NCI-H1092 treated with DMSO at 0.1 percent for 48 hours (cell line): ENCODE data around the gene USP17L22.
"Not testable (repeated sequence)": the region's sequence is repeated elsewhere in the genome, so short reads cannot be mapped to it uniquely, and the experiment has no call there.

ENCODE experiments used
- DNase-seq: peaks from one replicate; lab custom pipeline; 2025; lab: John Stamatoyannopoulos, UW

USP17L22 gene, protein sequence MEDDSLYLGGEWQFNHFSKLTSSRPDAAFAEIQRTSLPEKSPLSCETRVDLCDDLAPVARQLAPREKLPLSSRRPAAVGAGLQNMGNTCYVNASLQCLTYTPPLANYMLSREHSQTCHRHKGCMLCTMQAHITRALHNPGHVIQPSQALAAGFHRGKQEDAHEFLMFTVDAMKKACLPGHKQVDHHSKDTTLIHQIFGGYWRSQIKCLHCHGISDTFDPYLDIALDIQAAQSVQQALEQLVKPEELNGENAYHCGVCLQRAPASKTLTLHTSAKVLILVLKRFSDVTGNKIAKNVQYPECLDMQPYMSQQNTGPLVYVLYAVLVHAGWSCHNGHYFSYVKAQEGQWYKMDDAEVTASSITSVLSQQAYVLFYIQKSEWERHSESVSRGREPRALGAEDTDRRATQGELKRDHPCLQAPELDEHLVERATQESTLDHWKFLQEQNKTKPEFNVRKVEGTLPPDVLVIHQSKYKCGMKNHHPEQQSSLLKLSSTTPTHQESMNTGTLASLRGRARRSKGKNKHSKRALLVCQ

DNA sequence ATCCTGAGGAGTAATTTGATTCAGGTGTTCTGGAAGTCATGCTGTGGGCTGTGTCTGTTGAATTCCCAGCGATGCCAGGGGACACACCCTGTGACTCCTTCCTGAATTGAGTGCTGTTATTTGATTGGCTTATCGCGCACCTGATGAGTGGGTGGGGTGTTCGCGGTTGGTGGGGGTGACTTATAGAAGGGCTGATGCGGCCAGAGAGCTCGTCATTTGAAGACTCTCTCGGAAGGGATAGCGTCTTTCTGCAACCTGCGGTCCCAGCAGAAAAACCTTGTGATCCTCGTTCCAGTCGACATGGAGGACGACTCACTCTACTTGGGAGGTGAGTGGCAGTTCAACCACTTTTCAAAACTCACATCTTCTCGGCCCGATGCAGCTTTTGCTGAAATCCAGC, at the start of gene USP17L22:
TSS of gene USP17L22 (plus strand) at position 301 of the 400 bp plus-strand sequence. CDS start at position 301, 0 bp downstream.
- not testable (repeated sequence) for DNase-seq

GRCh38 chr4:9219852-9220251, 47.6 kb upstream of the USP17L22 start, which contains the start of gene USP17L12:
Gene USP17L12 (plus strand): TSS chr4:9220152. CDS start chr4:9220152, 0 bp downstream.
- DNase-seq = not testable (repeated sequence)

DNA sequence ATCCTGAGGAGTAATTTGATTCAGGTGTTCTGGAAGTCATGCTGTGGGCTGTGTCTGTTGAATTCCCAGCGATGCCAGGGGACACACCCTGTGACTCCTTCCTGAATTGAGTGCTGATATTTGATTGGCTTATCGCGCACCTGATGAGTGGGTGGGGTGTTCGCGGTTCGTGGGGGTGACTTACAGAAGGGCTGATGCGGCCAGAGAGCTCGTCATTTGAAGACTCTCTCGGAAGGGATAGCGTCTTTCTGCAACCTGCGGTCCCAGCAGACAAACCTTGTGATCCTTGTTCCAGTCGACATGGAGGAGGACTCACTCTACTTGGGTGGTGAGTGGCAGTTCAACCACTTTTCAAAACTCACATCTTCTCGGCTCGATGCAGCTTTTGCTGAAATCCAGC, 42.8 kb upstream of the USP17L22 start, which contains the start of gene USP17L13:
TSS of gene USP17L13 (plus strand) at position 301 of the 400 bp plus-strand sequence. CDS start at position 301, 0 bp downstream.
- not testable (repeated sequence) for DNase-seq

- DNase-seq = not testable (repeated sequence)
These were observed 37.2 kb upstream of the USP17L22 start for GRCh38 chr4:9230249-9230648.

GRCh38 chr4:9234085-9234484, 33.3 kb upstream of the USP17L22 start, which contains the start of gene USP17L15:
Gene USP17L15 (plus strand): TSS chr4:9234385. CDS start chr4:9234385, 0 bp downstream.
- not testable (repeated sequence) for DNase-seq

DNA sequence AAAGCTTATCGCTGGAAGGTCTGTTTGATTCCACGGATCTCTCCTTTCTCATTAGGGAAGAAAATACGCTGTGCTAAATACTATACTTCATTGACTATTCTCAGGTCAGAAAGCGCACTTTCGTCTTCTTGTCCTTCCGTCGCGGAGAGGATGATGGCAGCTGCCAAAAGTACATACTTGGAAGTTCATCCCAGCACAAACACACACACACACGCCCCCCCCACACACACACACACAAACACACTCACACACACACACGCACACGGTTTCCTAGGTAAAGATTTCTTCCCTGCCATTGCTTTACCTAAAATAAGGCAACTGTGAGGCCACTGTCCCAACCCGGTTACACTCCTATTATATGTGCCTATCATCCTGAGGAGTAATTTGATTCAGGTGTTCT, 29.0 kb upstream of the USP17L22 start:
- not testable (repeated sequence) for DNase-seq

- DNase-seq = not testable (repeated sequence)
These were observed 23.8 kb upstream of the USP17L22 start, which contains the start of gene USP17L17 for GRCh38 chr4:9243579-9243978. Gene USP17L17 (plus strand): TSS chr4:9243879. CDS start chr4:9243879, 0 bp downstream.

DNA sequence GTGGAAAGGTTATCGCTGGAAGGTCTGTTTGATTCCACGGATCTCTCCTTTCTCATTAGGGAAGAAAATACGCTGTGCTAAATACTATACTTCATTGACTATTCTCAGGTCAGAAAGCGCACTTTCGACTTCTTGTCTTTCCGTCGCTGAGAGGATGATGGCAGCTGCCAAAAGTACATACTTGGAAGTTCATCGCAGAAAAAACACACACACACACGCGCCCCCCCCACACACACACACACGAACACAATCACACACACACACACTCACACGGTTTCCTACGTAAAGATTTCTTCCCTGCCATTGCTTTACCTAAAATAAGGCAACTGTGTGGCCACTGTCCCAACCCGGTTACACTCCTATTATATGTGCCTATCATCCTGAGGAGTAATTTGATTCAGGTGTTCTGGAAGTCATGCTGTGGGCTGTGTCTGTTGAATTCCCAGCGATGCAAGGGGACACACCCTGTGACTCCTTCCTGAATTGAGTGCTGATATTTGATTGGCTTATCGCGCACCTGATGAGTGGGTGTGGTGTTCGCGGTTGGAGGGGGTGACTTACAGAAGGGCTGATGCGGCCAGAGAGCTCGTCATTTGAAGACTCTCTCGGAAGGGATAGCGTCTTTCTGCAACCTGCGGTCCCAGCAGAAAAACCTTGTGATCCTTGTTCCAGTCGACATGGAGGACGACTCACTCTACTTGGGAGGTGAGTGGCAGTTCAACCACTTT, 19.3 kb upstream of the USP17L22 start, which contains the start of gene USP17L18:
TSS of gene USP17L18 (plus strand) at position 678 of the 728 bp plus-strand sequence. CDS start at position 678, 0 bp downstream.
- not testable (repeated sequence) for DNase-seq

DNA sequence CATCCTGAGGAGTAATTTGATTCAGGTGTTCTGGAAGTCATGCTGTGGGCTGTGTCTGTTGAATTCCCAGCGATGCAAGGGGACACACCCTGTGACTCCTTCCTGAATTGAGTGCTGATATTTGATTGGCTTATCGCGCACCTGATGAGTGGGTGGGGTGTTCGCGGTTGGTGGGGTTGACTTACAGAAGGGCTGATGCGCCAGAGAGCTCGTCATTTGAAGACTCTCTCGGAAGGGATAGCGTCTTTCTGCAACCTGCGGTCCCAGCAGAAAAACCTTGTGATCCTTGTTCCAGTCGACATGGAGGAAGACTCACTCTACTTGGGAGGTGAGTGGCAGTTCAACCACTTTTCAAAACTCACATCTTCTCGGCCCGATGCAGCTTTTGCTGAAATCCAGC, 14.3 kb upstream of the USP17L22 start, which contains the start of gene USP17L19:
TSS of gene USP17L19 (plus strand) at position 301 of the 400 bp plus-strand sequence. CDS start at position 301, 0 bp downstream.
- not testable (repeated sequence) for DNase-seq

DNA sequence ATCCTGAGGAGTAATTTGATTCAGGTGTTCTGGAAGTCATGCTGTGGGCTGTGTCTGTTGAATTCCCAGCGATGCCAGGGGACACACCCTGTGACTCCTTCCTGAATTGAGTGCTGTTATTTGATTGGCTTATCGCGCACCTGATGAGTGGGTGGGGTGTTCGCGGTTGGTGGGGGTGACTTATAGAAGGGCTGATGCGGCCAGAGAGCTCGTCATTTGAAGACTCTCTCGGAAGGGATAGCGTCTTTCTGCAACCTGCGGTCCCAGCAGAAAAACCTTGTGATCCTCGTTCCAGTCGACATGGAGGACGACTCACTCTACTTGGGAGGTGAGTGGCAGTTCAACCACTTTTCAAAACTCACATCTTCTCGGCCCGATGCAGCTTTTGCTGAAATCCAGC, 9.6 kb upstream of the USP17L22 start, which contains the start of gene USP17L20:
TSS of gene USP17L20 (plus strand) at position 301 of the 400 bp plus-strand sequence. CDS start at position 301, 0 bp downstream.
- not testable (repeated sequence) for DNase-seq

GRCh38 chr4:9262572-9262971, 4.8 kb upstream of the USP17L22 start, which contains the start of gene USP17L21:
Gene USP17L21 (plus strand): TSS chr4:9262872. CDS start chr4:9262872, 0 bp downstream.
- DNase-seq = not testable (repeated sequence)

DNA sequence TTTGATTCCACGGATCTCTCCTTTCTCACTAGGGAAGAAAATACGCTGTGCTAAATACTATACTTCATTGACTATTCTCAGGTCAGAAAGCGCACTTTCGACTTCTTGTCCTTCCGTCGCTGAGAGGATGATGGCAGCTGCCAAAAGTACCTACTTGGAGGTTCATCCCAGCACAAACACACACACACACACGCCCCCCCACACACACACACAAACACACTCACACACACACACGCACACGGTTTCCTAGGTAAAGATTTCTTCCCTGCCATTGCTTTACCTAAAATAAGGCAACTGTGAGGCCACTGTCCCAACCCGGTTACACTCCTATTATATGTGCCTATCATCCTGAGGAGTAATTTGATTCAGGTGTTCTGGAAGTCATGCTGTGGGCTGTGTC, 4.3 kb downstream of the USP17L22 start:
- not testable (repeated sequence) for DNase-seq
